KOPT-K1 (cell line): ENCODE results near the gene MGLL.

Experiments used
- H3K27ac ChIP-seq: fragments of 200-600 bp; sonication (generic); 2 replicates; pipeline ENCODE4 v1.5.1; 2016; ENCODE audit warnings: antibody characterized with exemption, mild to moderate bottlenecking, low read depth, low read length; ENCODE audit not compliant: poor library complexity, severe bottlenecking
- H3K36me3 ChIP-seq: fragments of 200-600 bp; sonication (generic); 2 replicates; pipeline ENCODE4 v1.5.1; 2017; ENCODE audit warnings: antibody characterized with exemption, mild to moderate bottlenecking, low read length, moderate library complexity; ENCODE audit not compliant: insufficient read depth
- H3K9me3 ChIP-seq: fragments of 200-600 bp; sonication (generic); 2 replicates; pipeline ENCODE4 v1.5.1; 2017; ENCODE audit warnings: antibody characterized with exemption, low read length, mild to moderate bottlenecking; ENCODE audit not compliant: insufficient read depth, poor library complexity, severe bottlenecking

Gene MGLL

DNA sequence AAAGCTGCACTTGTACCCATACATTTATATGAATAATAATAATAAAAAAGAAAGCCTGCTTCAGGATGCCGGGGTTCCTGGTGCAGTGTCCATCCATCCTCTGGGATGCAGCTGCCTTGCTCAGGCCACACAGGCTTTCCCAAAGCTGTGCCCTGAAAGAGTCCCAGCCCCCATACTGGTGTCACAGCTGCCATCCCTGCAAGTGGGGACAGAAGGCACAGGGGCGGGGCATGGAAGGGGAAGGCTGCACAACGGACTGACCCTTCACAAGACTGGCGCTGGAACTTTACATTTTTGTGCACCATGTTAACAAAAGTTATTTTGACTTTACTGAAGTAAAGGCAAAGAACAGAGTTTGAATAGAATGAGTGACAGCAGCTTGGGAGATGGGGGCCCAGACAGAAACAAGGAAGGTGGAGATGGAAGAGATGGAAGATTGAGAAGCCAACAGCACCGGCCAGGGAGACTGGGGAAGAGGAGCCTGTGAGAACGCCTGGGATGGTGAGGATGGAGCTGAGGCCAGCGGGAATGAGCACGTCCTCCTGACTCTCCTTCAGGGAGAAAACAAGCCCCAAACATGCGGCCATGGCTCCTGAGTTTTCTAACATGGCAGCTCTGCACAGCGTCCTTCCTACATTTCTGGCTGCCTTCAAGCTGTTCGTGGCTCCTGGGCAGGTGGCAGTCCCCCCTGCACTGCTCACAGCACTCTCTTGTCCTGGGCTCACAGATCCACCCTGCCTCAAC lies 76.5 kb downstream of the MGLL start:
- Histone ChIP-seq H3K36me3 (no peaks in the 10 kb centered on the region), H3K27ac (no peak overlapping the region), H3K9me3 (no peaks in the 10 kb centered on the region)

DNA sequence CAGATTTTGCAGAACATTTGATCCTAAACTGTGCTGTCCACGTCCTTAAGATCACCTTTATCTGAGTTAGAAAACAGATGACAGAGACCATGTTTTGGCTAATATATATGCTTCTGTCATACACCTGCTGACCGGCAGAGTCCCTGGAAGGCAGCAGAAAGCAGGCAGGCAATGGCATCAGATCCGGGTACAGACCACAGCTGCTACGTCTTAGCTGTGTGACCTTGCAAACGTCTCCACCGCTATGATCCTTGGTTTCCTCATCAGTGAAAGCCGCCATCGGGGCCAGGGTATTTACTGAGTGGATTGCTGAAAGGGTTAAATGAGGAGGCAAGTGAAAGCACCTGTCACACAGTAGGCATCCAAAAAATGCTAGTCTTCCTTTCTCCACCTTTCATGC lies 77.4 kb downstream of the MGLL start:
- no peaks in the 10 kb centered on the region for H3K9me3 ChIP-seq
- H3K27ac ChIP-seq = no peak overlapping the region

DNA sequence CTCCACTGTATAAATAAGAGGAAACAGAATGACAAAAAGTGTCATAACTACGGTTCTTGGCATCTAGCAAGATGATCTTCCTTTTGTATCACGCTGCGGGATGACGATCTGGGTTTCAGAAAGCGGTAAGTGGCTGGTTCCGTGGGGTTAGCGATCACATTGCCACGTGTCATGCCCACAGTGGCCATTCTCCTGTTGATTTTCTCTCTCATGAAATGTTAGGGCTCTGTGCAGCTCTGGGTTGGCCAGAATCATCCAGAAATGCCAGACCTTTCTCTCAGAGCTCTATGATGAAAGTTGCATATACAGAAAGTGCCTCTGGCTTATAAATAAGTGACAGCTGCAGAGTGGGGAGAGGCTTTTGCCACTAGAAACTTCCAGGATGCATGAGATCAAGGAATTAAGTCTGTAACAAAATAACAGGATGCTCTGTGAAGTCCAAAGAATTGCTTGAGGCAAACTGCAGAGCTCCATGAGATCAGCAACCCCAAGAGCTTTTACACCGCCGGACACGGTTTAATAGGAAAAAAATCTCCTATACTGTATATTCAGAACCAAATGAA lies 78.0 kb downstream of the MGLL start:
- no peaks in the 10 kb centered on the region for H3K9me3 ChIP-seq
- no peak overlapping the region for H3K27ac ChIP-seq
- no peaks in the 10 kb centered on the region for H3K36me3 ChIP-seq

More for the DNA sequence above, 77.4 kb downstream of the MGLL start:
- H3K36me3 ChIP-seq = no peaks in the 10 kb centered on the region

DNA sequence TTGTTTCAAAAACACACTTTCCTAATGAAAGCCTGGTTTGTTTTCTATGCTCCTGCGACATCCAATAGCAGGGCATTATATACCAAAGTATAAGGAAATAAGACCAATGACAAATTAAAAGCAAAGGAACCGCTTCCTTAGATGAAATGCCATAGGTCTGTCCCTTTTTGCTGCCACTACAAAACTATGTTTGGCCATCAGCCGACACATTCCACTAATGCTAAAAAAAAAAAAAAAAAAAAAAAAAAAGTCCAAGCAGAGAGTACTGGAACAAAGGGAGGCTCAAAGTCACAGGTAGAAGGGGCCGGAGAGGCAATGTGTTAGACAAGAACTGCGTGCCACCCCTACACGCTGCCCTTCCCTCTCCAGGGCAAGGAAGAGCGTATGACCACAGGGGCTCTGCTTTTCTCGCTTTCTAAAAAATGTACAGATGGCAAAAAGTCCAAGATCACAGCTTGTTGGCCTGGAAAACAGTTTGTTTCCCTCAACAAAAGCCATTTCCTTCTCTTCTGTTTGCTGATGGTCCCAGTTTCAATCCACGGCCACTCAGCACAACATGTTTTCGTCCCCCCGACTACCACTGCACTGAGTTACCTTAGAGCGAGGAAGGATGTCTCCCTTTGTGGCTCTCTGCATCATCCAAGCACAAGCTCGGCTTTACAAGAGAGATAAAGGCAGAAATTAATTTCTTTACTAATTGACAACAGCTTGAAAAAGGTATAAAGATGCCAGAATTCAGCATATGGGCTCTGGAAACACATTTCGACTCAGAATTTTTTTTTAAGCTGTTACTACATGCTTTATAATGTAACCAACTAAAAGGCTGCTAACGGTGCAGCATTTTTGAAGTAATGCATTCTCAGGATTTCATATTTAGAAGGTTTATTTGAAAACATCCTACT lies 78.7 kb downstream of the MGLL start:
- Histone ChIP-seq H3K9me3 (no peaks in the 10 kb centered on the region), H3K36me3 (no peaks in the 10 kb centered on the region), H3K27ac (no peak overlapping the region)

DNA sequence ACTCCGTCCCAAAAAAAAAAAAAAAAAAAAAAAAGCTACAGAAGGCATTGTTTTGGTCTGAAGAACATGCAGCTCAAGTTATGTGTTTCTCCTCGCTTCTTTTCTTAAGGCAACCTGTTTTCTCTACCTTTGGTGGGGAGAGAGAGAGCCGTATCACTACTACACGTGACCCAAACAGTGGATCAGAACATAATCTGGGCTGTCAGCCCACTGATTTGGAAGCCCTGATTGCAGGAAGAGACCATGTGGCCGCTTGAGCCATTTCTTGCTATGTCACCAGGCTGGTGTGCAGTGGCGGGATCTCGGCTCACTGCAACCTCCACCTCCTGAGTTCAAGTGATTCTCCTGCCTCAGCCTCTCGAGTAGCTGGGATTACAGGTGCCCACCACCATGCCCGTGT lies 79.7 kb downstream of the MGLL start:
- Histone ChIP-seq H3K27ac (no peak overlapping the region), H3K9me3 (no peaks in the 10 kb centered on the region), H3K36me3 (no peaks in the 10 kb centered on the region)

DNA sequence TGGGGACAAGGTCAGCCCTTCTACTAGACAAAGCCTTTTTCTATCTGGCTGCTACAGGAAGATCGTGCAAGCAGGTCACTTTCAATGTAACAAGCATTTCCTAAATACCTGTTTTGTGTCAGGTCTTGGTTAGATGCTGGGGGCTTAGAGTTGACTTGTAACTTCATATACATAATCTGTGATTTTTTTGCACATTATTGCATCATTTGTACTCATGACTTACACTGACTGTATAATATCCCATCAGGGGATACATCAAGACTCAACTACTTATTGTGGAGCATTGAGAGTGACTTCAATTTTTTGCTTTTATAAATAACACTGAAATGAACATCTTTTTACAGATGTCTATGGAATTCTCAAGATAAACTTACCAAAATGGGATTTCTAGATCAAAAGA lies 80.6 kb downstream of the MGLL start:
- H3K36me3 ChIP-seq = no peaks in the 10 kb centered on the region
- H3K27ac ChIP-seq = no peak overlapping the region
- H3K9me3 ChIP-seq = no peaks in the 10 kb centered on the region

DNA sequence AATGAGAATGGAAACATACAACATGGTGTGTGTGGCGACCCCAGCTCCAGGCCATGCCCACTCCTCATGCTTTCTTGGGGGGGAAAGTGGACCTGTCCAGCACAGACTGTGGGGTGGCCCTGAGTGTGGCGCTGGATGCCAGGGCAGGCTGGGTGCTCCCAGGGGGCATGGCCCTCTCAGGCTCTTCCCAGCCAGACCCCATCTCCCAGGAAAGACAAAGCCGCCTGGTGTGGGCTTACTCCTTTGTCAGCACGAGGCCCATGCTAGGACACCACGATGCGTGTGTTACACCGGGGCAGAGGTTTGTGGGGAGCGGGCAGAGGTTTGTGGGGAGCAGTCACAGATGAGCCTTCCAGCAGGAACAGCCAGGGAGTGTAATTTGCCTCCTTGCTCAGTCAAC lies 81.1 kb downstream of the MGLL start:
- Histone ChIP-seq H3K9me3 (no peaks in the 10 kb centered on the region), H3K36me3 (no peaks in the 10 kb centered on the region), H3K27ac (no peak overlapping the region)

DNA sequence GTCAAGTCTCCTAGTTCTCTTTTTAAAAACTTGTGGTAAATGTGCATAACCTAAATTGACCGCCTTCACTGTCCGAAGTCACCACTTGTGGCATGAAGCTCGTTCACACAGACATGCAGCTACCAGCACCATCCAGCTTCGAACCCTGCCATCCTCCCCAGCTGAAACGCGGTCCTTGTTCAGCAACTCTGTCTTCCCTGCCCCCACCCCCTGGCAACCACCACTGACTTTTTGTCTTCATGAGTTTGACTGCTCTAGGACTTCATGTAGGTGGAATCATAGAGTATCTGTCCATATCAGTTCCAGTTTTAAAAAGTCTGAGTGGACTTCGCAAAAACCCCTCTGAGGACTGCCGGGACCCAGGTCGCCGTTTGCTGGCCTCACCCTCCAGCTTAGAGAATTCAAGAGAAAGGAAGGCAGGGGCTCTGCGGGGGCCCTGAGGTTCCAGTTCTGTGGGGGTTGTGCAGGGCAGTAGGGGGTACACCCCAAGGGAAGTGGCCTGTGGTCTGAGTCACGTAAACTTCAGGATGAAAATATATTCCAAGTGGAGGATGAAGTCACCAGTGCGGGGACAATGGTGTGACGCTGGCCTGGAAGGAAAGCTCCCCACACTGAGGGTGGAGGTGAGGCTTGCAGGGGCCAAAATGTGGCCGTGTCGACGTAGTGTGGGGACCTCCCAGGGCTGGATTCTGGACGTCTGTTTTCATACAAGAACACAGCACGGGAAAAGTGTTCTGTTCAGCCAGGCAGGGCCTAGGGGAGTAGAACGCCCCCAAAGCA lies 82.0 kb downstream of the MGLL start:
- no peaks in the 10 kb centered on the region for H3K9me3 ChIP-seq
- H3K27ac ChIP-seq = no peak overlapping the region

DNA sequence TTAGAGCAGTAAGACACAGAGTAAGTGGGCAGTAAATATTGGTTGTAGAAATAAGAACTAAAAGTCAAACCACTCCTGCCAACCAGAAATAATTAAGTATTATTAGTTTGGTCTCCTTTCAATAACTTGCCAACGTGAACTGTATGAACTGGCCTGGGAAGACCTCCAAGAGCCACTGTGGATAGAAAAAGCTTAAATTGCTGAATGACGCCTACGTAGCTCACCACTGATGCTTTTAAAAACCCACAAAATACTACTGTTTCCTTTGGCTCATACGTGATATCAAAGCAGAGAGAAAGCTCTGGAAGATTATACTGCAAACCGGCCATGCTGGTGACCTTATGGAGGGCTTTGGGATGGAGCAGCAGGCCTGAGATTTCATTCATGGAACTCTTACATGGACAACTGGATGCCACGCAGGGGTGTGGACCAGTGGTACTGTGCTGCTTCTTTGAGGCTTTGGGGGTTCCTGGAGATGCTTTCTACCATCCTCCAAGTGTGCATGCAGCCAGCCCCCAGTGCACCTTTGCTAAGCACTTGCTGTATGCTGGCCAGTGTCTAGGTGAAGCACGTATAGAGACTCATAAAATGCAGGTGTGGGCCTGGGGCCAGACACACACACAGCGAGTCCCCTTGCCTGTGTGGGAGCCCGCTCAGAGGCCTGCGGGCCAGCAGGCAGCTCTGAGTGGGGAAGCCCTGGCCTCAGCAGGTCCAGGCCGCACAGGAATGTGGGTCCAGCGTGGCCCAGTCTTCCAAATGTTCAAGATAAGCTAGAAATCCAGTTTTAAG lies 82.8 kb downstream of the MGLL start:
- Histone ChIP-seq H3K36me3 (no peaks in the 10 kb centered on the region), H3K27ac (no peak overlapping the region), H3K9me3 (no peaks in the 10 kb centered on the region)

More for the DNA sequence above, 82.0 kb downstream of the MGLL start:
- H3K36me3 ChIP-seq = no peaks in the 10 kb centered on the region

DNA sequence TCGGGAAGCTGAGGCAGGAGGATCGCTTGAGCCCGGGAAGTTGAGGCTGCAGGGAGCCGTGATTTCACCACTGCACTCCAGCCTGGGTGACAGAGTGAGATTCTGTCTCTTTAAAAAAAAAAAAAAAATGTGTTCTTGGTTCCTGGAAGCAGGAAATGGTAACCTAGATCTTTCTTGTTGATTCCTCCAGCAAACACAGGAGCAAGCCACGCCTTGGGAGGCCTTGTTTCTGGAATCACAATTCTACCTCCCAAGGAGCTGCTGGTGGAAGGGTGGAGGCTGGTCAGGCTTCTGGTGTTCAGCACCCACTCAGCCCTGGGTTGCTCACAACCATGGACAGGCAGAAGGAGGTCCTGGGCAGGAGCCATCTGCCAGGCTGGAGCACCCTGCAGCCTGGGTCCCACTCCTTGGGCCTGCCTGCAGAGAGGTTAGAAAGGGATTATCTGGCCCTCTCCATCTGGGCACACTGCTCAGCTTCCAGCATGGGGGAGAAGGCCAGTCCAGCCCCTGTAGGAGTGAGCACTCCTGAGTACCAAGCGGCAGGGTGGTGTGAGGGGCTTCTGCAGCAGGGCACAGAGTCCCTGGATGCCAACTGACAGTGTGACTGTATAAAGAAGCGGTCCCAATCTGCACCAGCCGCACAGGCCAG lies 84.0 kb downstream of the MGLL start:
- Histone ChIP-seq H3K9me3 (no peaks in the 10 kb centered on the region), H3K36me3 (no peaks in the 10 kb centered on the region), H3K27ac (no peak overlapping the region)

DNA sequence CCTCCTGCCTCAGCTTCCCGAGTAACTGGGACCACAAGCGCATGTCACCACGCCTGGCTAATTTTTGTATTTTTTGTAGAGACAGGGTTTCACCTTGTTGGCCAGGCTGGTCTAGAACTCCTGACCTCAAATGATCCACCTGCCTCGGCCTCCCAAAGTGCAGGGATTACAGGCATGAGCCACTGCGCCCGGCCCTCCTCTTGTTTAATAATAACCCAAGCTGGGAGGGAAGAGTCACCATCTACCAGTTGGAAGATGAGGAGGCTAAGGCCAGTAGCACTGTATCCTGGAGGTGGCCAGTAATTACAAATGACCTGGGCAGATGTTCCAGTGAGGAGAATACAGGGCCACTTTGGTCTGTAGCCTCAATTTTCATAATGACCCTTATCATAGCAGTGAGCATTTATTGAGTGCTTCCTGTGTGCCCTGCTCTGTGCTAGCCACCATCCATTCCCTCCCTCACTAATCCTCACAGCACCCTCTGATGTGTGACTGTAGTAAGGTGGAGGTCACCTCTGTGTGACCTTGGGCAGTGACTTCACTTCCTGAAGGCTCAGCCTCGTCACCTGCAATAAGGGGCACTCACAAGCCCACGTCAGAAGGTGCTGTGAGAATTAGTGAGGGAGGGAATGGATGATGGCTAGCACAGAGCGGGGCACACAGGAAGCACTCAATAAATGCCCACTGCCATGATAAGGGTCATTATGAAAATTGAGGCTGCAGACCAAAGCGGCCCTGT lies 85.3 kb downstream of the MGLL start:
- no peaks in the 10 kb centered on the region for H3K9me3 ChIP-seq
- H3K36me3 ChIP-seq = no peaks in the 10 kb centered on the region
- H3K27ac ChIP-seq = no peak overlapping the region

DNA sequence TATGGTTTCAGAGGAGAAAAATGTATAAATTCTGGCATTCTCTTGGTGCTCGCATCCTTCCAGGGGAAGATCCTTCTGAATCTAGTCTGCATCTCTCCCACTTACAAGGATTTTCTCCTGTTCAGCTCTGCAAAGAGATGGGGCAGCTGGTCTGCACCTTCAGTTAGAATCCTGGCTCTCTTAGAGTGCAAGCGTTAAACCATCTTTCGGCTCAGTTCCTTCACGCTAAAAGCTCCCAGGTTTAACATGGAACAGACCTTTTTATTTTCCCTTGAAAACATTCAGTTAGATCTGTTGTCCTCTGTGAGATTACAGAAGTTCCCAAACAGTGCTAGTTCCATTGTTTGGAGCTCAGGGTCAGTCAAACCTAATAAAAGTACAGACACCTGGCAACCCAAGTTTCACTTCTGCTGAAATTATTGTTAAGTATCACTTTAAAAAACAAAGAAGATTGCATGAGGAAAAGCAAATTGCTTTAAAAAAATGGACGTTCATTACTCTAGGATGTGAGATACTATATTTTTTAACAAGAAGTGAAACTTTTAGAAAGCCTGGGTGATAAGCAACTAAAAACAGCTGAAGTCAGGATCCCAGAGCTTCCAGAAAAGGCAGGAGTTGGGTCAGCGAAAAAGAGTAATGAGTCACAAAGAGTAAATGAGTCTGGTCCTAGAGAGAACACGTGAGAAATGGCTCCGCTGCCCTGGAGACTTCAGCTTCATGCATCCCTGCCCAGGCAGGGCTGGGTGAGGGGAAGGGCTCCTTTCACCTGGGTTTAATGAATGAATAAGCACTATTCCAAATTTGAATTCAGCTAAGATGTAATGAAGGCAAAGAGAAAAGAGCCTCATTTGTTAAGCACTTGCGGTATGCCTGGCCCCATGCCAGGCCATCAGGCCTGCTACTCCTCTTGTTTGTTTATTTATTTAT lies 86.3 kb downstream of the MGLL start:
- H3K27ac ChIP-seq = no peak overlapping the region
- no peaks in the 10 kb centered on the region for H3K36me3 ChIP-seq
- no peaks in the 10 kb centered on the region for H3K9me3 ChIP-seq
